Measurements from ENCODE around the gene LRRC8B.
A peak's percentile ranks its signal among the peaks of the same experiment; 100 is the strongest.
"Not testable (repeated sequence)": the region's sequence is repeated elsewhere in the genome, so short reads cannot be mapped to it uniquely, and the experiment has no call there.

LRRC8B gene

GRCh38 chr1:89525169-89525855, 683 bp downstream of the LRRC8B start:
- peak; percentile 19 for DNase-seq

- no peak for DNase-seq
These were observed 2.6 kb downstream of the LRRC8B start for GRCh38 chr1:89527256-89527655.

DNA sequence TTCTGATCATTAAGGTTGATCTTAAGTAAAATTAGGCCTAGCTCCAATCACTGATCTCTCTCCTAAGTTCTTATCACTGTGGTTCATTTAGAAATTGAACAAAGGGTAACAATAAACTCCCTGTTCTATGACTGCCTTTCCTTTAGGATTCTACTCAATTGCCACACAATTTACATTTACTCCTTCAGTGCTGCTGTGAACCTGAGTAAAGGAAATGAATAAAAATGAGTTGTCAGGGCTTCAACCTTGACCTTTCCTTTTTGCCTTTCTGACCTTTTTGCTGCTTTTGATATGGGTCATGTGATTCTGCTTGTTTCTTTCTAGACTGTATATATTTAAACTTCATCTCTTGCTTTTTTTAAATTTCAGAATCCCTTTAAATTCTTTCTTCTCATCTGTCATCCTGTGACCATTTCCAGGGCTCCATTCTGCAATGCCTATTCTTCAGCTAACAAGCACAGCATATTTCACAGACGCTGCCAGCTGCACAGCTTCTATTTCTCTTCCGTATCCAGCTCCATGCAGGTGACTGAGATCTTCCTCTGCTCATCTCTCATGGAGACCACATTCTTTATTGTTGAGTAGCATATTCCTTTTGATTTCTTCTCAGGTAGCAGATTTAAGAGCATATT, 3.2 kb downstream of the LRRC8B start:
- no peak for DNase-seq

- DNase-seq, result no peak
These were observed 3.8 kb downstream of the LRRC8B start for GRCh38 chr1:89528382-89528780.

DNA sequence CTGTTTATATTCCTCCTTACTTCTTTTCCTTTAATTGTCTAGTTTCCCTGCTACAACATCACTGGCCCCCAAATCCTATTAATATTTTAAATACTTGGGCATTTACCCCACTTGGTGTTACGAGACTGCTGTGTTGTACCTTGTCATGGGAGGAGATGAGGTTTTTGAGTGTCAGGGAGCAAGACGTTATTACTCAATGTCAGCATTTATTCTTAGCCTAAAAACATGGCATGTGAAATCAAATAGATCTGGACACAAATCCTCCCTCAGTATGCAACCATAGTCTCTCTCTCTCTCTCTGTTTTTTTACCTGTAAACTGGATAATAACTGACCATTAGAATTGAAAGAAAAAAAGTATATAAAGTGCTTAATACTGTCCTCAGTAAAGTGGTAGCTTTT, 4.6 kb downstream of the LRRC8B start:
- DNase-seq, result no peak

DNA sequence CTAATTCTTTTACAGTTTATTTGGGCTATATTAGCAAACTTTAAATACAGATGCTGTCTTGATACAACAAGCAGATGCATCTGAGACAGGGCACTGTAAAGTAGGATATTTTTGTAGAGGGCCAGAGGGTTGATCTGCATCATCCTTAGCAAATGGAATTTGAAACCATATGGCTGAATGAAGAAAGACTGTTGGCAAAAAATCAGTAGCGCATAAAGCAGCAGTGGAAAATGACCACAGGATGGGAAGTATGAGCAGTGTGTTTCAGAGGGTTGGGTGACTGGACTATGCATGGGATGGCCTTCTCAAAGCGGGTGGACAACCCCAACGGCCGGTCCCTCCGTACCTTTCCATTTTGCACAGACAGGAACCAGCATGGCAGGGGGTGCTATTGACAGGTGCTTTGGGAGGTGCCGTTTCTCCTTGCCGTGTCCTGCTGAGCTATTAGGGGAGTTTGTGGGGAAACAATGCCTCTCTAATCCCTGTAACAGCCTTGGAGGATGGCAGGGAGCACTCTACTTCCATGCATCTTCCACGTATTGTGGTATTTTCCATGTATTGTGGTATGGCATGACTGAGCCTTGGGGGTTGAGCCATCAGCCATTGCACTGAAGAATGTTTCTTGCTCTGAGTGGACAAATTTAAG, 5.9 kb downstream of the LRRC8B start:
- no peak for DNase-seq

DNA sequence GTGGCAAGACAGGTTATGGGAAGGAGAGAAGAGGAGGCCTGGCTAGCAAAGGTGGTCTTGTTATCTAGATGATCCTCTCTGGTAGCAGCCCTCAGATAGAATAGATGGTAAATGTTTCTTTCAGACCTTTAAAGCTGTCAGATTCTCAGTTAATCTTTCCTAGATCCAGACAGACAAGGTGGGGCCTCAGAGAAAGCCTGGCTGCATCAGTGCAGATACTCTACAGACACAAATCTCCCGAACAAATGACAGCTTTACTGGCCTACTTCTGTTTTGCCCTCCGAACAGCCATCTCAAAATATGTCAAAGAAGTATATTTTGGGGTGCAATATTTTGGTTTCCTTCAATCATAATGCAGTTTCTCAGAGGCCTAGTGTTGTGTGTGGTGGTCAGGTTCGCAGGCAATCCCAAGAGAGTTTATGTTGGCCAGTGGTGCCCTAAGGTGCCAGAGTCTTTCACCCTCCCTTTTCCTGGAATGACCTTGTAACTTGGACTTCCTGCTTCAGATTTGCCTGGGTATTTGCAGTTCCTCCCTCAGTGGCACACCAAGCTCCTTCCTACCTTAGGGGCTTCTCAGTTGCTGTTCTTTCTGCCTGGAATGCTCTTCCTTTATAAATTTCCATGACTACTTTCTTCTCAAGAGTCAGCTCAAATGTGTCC, 7.0 kb downstream of the LRRC8B start:
- DNase-seq, result no peak

DNA sequence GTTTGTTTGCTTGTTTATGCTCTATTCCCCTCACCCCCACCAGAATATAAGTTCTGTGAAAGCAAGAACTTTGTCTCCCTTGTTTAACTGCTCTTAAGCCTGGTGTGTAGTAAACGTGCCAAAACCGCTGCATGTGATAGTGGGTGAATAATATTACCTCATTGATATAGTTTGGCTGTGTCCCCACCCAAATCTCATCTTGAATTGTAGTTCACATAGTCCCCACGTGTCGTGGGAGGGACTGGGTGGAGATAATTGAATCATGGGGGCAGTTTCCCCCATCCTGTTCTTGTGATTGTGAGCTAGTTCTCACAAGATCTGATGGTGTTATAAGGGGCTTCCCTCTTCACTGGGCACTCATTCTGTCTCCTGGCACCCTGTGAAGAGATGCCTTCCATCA, 7.6 kb downstream of the LRRC8B start:
- DNase-seq, result no peak

DNA sequence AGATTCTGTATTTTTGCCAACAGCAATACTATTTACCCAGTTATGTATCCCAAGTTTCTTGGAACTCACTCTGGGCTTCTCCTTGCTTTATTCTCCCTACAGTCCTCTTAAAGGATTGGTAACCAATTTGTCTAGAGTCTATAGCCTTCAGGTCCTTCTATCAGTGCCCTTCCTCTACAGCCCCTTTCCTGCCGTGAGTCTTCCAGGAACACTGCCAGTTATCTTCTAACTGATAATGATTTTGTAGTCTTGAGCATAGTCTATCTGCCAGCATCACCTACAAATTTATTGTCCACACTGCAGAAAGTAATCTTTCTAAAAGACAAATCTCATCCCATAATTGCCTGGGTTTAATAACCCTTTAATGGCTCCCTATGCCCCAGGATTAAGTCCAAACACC, 8.2 kb downstream of the LRRC8B start:
- DNase-seq, result no peak

GRCh38 chr1:89535537-89535936, 10.9 kb downstream of the LRRC8B start:
- DNase-seq, result no peak

DNA sequence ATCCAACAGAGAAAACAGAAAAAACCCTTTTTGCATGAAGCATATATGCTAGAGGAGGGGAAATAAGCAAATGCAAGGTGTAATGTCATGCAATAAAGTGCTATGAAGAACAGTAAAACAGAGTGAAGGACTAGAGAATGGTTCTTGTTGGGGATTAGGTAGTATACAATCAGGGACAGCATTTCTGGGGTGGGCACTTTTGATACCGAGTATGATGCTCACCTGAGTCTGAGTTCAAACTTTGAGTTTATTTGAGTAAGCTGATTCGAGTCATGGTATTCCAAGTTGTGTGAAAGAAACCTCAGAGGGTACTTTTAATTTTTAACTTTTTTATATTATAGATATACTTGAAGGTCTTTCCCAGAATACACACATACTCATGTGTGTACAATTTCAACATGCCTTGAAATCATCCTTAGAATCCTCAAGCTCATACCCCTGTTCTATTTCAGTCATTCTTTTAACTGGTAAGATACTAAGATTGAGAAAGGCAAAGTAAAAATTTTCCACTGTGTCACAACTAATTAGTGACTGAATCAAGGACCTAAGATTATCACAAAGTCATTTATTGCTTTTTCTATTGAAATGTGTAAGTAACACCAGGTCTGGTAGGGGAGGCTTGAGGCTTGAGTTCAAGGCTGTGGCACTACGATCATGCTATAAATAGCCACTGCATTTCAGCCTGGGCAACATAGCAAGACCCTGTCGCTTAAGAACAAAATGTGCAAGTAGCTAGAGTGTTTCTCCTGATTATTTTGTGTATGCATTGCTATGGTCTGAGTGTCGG, 12.1 kb downstream of the LRRC8B start:
- DNase-seq, result no peak

GRCh38 chr1:89538361-89538760, 13.7 kb downstream of the LRRC8B start:
- DNase-seq, result no peak

DNA sequence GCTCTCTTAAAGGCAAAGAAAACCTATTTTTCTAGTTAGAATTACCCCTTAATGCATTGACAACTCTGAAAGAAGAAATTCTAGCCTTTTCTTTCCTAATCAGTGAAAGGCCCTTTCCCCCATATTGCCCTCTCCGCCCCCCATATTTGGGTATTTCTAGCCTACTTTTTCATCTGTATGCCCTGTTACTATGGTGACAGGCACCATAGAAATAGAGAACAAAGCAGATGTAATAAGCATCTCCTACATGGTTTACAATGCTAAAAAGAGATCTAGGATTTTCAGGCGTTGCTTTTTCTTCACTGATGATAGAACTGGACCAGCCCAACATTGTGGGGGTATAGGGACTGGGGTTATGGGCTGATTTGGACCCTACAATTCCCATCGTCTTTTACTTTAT, 14.5 kb downstream of the LRRC8B start:
- no peak for DNase-seq

DNA sequence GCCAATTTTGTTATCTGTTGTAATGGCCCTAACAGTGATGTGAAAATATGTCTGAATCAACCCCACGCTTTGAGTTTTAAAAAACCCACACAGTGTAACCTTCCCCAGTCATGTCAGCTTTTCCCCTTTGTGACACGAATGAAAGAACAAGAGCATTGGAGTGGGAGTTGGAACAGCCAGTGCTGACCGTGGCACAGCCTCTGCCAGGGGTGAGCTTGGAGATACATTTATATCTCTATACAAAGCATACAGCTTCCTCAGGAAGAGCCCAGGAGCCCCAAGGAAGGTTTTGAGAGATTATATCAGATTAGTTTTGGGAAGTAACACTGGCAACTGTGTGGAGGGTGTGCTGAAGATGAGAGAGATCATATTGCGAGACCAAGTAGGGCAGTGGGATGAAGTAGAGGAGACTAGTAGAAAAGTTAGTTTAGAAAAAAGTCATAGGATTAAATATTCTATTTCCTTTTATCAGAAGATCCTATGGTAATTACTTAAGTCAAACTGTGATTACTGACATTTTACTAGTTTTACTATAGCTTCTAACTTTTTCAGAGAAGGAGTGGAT, 15.9 kb downstream of the LRRC8B start:
- DNase-seq, result no peak

DNA sequence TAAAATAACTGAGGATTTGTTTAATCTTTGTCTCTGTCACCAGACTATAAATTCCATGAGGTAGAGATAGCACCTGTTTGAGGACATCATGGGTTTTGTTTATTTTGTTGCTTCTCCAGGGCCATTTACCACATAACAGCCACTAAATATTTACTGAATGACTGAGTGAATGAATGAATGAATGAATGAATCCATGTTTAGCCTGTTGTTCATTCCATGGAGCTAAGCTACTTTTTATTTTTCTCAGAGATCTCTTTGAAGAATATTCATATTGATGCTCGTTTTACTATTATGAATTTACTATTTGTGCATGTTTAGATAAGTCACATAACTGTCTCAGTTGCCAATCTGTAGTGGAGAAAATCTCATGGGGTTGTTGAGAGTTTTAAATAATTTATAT, 17.7 kb downstream of the LRRC8B start:
- no peak for DNase-seq

DNA sequence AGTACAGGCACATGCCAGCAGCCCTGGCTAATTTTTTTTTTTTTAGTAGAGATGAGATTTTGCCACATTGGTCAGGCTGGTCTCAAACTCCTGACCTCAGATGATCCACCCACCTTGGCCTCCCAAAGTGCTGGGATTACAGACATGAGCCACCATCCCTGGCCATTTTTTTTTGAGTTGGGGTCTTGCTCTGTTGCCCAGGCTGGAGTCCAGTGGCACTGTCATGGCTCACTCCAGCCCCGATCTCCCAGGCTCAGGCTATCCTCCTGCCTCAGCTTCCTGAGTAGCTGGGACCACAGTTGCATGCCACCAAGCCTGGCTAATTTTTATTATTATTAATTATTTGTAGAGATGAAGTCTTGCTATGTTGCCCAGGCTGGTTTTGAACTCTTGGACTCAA, 19.0 kb downstream of the LRRC8B start:
- DNase-seq, result not testable (repeated sequence)

DNA sequence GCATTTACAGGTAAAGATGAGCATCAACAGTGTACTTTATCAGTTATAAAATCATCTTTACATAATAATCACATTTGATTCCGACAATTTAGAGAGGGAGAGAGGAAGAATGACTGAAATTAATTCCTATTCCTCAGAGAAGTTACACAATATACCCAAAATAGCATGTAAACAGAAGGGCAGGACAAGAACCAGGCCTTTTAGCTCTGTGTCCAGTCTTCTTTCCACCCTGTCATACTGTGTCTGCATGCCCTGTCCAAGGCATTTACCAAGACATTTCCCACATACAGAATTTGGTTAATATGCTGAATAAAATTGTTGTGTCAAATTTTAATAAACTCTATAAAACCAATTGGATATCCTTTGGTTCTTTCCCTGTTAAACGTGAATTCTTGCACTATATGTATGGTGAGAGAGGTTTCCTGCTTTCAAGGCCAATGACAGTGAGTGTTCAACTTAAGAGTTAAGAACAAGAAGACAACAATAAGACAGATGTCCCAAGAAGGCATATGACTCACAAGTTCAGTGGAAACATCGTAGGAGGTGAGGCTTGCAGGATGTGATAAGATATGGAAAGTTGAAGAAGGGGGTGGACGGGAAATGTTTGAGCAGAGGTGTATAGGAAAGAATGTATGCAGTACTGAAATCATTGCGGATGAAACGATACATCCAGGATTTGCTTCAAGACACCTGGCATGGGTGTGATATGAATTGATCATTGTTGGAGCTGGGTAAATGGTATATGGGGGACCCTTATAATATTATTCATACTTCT, 20.8 kb downstream of the LRRC8B start:
- DNase-seq, result no peak

GRCh38 chr1:89546082-89546889, 21.7 kb downstream of the LRRC8B start:
- no peak for DNase-seq

DNA sequence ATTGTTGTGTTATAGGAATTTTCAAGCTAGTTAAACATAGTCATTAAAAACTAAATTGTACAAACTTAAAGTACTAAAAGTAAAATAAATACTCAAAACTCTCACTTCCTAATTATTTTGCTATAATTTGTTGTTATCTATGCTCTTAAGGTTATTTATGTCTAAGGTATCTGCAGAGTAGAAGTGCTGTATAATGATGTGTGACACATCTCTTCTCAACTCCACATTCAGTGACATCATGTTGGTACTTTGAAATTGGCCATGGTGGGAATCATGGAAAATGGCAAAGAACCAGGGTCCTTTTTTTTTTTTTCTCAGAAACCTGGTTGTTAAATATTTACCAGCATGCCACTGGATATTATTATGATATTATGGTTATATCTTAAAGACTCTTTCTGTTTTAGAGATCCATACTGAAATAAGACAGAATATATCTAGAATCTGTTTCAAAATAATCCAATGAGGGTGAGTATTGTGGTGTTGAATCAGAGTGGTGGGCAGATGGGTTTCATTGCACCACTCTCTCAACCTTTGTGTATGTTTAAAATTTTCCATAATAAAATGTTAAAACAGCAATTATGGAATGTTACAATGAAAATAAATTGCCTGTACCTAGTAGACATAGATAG, 22.4 kb downstream of the LRRC8B start:
- no peak for DNase-seq

DNA sequence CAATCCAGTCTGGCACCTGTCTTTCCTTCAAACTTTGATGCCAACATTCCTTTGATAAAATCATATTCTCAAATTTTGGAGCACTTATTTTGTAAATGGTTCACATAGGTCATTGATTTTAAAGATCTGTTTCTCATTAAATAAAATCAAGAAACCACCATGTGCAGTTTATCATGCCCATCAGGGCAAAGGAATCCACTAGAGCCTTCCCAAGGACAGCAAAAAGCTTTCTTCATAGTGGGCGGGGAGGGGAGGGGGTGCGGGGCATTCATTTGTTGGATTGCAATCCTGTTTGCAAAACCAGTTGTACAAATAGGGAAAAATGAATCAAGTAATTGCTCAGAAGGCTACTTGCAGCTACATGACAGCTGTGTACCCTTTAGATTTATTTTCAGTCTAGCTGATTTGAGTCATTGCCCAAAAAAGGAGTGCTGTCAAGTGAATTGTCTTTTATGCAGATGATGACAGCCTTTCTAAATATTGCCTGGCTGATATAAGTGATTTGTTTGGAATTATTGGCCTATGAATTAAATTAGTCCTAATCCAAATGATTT, 23.0 kb downstream of the LRRC8B start:
- no peak for DNase-seq

Measured in effector CD8-positive, alpha-beta T cell (primary cell).